HG02943 (cell line): ENCODE results near the gene SPSB3.
"Not testable (repeated sequence)": the region's sequence is repeated elsewhere in the genome, so short reads cannot be mapped to it uniquely, and the experiment has no call there.

ENCODE experiments used
- ATAC-seq: cut with Tn5 transposase; IDR thresholded peaks from one replicate; pipeline ENCODE4 v1.9.1; 2021; ENCODE audit warnings: mild to moderate bottlenecking, low read depth, moderate library complexity; ENCODE audit not compliant: unreplicated experiment

SPSB3 gene

DNA sequence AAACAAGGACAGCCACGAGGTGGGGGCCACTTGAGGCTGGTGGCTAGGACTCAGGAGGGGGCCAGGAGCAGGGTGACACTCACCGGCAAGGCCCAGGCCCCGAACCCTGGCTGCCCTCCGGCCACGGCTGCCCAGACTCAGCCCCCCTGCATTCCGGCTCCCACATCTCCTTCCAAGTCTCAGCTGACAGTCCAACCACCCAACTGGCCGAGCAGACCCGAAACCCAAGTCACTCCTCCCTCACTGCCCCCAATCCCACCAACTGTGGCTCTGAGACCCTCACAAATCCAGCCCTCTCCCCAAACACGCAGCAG, 34.9 kb upstream of the SPSB3 start:
- no peak for ATAC-seq

DNA sequence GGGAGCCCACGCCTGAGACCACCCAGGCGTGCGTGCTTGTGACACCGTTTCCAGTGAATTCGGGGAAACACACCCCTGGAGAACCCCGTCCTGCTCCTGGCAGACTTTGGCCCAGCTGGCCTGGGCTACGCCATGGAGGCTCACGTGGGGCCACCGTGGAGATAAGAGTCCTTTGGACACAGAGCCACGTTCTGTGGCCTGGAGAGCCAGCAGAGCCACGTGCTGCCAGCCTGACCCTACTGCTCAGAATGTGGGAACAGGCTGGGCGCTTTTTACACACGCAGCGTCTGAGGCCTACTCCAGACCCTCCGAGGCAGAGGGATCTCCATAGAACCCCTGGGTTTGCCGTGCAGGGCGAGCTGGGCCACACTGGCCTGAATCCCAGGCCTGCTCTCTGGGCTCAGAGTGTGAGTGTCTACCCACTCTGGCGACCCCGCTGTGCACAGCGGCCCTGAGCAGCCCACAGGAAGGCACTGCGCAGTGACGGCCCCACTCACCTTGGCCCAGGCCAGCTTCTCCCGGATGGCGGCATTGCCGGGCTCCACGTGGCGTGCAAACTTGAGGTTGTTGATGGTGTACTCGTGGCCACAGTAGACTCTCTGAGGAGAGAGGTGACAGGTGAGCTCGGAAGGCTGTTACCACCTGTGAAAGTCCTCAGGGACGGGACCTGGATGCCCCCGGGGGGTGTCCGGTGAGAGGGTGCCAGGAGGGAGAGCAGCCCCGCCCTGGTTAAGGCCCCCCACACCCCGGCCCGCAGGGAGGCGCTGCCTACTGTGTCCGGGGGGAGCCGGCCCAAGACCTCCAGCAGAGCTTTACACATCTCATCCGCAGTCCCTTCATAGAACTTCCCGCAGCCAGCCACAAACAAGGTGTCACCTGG, 34.3 kb upstream of the SPSB3 start:
- ATAC-seq: no peak

DNA sequence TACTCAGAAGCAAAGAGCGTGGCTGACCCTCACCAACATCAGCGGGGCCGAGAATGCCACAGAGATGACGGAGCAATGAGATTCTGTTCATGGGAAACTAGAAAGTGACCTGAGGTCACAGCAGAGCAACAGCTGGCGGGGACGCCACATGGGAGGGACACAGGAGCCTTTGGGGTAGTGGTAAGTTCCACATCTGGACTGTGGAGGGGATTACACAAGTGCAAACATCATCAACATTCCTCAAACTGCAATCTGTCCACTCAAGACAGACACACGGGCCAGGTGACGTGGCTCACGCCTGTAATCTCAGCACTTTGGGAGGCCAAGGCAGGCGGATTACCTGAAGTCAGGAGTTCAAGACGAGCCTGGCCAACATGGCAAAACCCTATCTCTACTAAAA, 33.1 kb upstream of the SPSB3 start:
- no peak for ATAC-seq

DNA sequence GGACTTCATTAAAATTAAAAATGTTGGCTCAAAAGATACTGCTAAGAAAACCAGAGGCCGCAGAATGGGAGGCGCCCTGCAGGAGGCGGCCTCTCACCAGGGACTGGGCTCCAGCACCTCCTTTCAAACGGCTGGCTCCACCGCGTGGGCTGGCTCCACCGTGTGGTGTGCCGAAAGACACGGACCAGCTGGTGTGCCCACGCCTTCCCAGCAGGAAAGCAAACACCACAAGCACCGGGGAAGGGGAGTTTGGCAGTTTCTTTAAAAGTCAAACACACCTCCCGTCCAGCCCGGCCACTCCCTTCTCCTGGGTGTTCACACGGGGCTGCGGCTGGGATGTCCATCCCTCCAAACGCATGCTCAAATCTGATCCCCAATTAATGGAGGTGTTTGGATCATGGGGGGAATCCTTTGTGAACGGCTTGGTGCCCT, 30.4 kb upstream of the SPSB3 start:
- no peak for ATAC-seq

DNA sequence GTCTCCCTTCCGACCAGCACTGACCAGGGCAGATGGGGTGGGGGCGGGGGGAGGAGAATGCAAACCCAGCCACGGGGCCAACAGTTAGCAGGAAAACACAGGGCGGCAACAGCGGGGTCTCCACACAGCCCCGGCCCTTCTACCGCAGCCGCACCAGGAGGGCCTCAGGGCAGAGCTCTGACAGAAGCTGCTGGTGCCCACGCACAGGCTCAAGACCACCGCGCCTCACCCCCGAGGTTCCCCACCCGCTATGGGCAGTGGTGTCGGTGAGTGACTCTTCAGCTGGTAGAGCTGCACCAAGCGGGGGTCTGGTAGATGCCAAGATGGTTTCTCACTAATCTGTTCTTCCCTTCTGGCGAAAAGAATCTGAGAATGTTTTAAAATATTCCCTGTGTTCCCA, 28.2 kb upstream of the SPSB3 start:
- ATAC-seq: no peak

DNA sequence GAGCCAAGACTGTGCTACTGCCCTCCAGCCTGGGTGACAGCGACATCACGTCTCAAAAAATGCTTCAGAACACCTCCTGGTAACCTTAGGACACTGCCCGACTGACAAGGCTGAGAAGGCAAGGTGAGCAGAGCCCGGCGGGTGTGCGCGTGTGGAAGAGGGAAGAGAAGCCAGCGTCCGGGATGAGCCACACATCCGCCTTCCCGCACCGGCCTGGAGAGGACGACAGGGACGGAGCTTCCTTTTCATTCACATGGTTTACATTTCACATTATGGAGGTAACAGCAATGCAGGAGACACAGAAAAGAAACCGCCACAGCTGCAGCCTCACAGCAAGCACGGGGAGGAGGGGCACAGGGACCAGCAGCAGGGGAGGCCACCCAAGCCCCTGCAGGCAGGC, 27.7 kb upstream of the SPSB3 start:
- no peak for ATAC-seq

DNA sequence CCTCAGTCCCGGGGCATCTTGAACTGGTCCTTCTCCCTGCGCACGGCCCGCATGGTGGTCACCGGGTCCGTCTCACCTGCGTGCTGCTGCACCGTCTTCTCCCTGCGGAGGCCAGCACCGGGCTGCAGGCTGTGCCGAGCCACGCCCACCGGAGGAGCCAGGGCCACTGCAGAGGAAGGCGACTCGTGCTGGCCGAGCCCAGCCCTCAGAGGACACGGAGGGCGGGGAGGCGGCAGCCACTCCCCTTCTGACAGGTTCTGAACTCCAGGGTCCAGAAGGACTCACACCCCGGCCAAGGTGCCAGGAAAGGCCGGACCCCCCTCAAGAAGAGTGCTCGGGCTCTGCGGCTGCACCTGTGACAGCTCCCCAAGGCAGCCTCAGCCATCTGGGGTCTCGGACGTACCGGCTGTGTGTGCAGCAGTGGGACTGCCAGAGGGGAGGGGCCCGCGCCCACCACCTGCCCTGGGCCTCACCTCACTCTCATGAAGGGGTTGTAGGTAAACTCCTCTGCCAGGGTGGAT, 27.0 kb upstream of the SPSB3 start:
- ATAC-seq: no peak

DNA sequence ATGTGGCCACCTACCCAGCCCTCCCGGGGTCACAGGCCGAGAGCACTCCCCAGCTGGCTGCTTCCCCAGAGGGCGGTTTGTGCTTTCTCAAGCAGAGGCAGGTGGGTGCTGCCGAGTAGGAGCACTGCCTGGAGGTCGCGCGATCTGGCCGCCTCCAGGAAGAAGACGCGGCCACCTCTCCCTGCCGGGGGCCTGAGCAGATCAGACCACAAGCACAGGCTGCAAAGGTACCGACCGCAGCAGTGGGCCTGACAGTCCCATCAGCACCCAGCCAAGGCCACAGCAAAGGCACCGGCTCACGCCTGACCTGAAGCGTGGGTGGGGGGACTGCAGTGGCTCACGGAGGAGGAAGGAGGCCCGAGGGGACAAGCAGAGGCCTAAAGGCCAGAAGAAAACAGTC, 26.3 kb upstream of the SPSB3 start:
- ATAC-seq: no peak

DNA sequence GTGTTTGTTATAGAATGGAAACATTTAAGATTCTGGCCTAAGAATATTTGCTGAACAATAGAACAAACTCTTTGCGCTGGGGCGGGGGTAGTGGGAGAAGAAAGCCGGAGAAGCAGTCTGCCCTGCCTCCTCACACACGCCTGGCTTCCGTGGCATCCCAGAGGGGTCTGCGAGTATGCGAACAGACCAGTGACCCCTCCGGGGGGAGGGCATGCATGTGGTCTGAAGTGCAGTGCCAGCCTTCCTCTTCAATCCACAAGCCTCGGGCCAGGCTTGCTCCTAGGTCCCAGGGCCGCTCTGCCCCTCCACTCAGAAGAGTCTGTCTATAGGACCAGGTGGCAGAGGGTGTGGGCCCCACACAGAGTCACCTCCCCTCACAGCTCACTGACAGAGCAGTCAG, 25.3 kb upstream of the SPSB3 start:
- no peak for ATAC-seq

DNA sequence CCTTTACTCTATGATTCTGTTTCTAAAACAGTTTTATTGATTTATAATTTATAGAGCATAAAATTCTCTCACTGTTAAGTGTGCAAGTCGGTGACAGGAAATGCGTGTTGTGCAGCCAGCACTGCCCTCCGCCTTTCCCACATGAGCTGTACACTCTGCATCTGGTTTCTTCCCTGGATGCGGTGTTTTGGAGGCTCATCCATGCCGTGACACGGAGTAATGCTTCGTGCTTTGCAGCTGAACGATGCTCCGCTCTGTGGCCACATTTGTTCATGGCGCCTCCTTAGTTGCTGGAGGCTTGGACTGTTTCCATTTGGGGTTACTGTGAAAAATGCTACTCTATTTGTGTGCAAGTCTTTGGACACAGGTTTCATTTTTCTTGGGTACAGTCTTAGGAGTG, 18.3 kb upstream of the SPSB3 start:
- ATAC-seq: no peak

DNA sequence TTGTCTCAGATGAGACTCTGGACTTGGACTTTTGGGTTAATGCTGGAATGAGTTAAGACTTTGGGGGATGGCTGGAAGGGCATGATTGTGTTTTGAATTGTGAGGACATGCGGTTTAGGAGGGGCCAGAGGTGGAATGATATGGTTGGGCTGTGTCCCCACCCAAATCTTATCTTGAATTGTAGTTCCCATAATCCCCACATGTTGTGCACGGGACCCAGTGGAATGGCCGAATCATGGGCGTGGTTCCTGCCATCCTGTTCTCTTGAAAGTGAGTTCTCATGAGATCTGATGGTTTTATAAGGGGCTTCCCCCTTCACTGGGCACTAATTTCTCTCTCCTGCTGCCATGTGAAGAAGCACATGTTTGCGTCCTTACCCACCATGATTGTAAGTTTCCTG, 16.9 kb upstream of the SPSB3 start:
- ATAC-seq: not testable (repeated sequence)

DNA sequence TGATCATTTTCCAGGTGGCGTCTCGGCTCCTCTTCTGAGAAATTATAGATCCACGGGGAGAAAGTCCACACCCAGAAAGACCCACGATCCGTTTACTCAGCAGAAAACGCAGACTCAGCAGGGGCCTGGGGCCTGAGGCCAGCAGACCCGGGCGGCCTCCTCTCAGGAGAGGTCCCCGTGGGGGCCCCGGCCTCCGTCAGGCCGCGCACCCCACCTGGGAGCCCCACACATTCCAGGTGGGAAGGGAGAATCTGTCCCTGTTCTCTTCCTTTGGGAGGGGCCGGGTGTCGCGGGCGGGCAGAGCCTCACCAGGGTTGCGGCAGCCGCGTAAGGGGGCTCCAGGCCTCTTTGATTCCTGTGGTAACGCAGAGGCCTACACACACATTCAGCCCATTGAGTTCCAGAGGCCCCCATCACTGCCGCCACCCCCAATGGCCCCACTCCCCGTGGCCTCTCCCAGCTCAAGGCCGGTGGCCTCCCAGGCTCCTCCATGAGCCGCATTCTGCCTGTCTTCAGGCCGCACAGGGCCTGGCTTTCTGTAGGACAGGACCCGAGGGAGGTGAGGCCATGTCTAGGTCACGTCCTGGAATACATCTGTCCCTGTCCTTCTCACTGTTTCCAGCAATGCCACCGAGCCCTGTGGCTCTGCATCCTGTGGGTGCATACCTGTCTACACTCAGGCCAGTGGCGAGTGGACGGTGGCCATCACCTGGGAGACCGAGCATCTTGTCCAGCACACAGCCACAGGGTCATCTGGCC, 12.7 kb upstream of the SPSB3 start:
- ATAC-seq: no peak

DNA sequence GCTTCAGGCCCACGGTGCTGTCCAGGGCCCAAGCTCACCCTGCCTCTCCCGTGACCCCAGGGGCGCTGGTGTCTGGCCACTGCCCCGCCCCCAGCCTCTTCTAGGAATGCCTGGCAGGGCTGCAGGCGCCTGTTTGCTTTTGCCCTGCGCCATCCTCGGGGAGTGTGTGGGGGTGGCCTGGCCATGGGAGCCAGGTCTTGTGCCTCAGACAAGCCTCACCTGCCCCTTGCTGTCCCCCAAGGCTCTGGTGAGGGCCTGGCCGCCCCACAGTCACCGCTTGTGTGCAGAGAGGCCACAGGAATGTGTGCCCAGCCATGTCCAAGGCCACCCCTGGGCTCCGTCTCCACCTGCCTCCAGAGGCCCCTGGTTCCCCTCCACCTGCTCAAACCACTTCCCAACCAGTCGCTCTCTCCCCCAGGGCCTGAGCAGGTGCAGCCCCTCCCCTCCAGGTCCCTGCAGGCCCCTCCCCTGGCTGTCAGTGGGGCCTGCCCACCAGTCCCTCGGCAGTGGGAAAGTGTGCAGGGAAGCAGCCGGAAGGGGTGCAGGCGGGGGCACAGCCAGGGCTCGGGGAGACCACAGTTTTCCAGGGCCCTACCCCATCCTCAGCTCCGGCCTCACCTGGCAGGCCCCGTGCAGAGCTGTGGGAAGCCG, 12.0 kb upstream of the SPSB3 start:
- no peak for ATAC-seq

DNA sequence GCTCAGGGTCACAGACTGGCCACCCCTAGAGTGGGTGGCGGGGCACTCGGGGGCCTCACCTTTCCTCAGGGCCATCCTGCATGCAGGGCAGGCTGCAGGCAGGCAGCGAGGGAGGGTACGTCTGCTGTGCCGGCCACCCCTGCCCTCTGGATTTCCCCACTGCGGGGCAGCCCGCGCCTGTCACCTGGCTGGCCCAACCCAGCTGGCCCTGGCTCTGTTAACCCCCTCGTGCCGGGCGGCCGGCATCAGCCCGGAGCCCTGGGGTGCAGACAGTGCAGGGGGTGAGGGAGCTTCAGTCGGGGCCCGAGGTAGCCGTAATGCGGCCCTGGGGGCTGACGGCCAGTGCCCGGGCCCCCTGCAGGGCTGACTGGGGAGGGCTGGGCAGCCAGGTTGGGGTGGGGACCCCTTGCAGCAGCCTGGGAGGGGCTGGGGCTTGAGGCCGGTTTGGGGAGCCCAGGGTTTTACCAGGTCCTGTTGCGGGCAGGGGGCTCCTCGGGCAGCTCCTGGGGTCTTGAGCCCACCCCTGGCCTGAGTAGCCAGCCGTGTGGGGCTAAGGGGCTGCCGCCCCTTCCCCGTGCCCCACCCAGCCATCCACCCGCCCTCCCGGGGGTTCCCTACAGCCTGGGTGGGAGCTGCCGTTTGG, 11.3 kb upstream of the SPSB3 start, which contains the start of gene IGFALS:
IGFALS (minus strand) TSS at position 128 of the 643 bp plus-strand sequence; CDS start at position 75, 53 bp downstream.
- no peak for ATAC-seq

DNA sequence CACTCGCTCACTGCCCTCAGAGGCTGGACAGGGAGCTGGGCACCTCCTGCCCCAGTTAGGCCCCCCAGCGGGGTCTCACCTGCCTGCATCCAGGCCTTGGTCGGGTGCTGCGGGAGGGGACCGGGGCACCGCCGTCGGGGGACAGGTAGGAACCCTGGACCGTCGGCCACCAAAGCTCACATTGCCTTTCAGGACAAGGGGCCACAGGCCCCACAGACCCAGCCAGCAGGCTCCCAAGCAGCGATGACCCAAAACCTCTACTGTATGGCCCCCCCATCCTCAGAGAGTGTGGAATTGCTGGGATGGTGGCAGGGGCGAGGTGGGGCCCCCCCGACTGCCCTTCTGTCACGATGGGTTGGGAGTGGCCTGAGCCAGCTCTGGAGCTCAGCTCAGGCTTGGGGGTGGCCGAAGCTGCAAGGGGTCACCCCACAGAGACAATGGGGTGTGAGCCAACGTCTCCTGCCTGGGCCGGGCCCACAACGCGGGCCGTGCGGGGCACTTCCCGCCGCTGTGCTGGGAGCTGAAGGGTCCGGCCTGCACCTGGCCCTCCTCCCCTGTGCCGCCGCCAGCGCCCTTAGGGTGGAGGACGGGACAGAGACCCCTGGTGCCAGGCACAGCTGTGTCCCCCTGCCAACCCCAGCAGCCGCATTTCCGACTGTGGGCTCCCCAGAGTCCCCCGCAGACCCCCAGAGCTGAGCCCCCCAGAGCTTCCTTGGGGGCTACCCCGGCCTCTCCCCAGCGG, 10.6 kb upstream of the SPSB3 start:
- no peak for ATAC-seq

DNA sequence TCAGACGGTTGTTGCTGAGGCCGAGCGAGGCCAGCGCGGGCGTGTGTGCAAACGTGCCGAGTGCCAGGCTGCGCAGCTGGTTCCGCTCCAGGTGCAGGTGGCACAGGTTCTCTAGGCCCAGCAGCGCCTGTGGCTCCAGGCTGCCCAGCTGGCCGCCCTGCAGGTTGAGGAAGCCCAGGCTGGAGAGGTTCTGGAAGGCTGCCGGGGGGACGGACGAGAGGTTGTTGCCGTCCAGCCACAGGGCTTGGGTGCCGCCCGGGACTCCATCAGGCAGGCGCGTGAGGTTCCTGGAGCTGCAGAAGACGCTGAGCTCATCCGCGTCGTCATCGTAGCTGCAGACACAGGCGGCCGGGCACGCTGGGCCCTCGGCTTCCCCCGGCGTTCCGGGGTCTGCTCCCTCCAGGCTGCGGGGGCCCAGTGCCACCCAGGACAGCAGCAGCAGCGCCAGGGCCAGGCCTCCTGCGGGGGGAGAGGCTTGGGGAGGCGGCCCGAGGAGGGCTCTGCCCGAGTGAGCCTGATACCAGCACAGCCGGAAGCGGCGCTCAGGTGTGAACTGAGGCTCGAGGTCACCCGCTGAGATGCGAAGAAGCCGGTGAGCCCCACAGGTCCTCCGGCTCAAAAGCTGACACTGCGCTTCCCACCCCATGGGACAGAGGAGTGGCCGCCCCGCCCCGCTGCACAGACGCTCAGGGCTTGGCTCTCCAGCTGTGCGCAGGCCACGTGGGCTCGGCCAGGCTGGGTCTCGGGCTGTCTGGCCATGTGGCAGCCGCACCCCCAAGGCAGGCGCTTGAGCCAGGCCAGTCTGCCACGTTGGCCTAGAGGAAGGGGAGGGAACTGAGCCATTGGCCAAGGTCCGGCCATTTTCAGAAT, 9.8 kb upstream of the SPSB3 start:
- ATAC-seq: no peak

DNA sequence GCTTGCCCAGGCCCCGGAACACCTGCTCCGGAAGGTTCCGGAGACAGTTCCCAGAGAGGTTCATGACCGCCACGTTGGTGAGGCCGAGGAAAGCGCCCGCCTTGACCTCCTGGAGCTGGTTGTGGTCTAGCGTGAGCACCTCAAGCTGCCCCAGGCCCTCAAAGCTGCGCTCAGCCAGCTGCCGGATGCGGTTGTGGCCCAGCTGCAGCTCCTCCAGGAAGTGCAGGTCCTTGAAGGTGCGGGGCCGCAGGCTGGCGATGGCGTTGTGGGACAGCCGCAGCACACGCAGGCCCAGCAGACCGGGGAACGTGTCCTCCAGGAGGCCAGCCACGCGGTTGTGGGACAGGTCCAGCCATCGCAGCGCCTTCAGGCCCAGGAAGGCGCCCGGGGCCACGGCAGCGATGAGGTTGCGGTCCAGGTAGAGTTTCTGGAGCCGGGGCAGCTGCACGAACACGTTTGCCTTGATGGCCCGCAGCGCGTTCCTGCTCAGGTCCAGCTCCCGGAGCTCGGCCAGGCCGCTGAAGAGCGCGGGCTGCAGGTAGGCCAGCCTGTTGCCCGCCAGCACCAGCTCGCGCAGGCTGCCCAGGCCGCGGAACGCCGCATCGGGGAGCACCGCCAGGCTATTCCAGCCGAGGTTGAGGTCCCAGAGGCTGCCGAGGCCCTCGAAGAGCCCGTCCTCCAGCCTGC, 9.0 kb upstream of the SPSB3 start:
- ATAC-seq: no peak

DNA sequence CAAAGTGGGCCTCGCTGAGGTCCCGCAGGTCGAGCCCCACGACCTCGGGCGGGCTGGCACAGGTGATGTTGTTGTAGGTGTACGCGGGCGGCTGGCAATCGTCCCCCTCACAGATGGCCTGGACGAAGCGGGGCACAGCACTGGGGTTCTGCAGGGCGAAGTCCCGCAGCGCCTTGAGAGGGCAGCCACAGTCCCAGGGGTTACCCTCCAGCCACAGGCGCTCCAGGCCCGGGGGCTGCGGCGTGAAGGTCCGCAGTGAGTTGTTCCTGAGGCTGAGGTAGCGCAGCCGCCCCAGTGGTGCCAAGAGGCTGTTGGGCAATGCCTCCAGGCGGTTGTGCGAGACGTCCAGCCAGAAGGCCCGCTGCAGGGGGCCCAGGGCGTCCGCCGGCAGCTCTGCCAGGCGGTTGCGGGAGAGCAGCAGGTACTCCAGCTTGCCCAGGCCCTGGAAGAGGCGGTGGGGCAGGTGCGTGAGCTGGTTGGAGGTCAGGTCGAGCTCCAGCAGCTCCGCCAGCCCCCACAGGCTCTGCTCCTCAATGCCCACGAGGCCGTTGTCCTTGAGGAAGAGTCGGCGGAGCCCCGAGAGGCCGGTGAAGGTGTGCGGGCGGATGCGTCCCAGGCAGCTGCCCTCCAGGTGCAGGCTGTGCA, 8.4 kb upstream of the SPSB3 start:
- ATAC-seq: no peak
